Measurements from ENCODE around the gene MRPL40.

MRPL40 gene

DNA sequence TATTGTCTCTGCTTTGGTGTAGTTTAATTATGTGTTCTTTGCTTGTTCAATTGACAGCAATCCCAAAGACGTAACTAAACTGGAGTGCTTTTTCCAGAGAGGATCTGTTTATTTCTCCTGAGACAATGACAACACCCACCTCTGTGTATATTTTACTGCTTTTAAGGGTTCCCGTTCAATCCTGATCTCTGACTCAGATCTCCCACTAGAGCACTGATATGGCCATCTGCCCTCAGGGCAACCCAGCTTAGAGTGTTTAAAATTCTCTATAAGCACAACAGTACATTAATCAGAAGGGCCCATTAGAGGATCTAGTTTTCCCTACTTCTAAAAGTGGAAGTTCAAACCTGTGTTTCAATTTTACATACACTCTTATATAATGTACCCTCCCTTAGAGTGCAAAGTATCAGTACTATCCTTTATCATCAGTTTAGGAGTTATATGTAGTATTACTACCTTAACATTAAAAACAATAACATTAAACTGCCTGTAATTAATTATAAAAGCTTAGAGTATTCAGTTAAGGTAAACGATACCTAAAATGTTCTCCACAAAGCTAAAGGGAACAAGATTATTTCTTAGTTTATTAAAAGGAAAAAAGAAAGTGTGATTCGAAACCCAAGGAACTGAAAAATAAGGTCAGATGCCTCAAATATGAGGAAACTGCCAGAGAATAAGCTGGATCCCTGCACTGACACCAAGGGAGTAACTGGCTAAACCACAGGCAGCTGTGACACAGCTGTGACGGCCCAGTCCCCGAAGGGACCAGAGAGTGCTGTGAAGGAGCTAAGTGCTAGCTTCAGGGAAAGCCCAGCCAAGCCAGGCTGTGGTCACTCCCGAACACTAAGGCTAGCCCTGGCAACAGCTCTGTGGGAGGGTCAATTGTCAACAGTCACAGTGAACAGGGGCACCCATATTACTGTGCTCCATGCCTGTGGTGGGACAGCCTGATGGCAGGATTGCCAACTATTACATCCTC lies 31.4 kb downstream of the MRPL40 start:
- peak; percentile 52 for DNase-seq (ENCODE audit: low read depth)

DNA sequence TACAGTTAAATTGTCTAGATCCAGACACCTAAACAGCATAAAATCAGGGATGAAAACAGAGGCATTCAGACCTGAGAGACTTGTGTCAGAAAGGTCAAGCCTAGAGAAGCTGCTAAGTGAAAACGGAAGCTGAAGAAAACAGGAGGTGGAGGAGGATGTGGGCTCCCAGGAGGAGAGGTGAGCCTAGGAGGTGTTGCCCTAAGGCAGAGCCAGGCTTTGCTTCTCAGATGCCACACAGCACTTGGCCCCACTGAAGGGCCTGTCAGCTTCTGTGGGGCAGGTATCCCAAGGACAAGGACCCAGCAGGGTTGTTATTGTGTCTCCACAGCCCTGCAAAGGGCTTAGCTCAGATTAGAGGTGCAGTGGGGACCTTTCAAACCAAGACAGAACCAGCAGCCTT lies 32.2 kb downstream of the MRPL40 start:
- DNase-seq (ENCODE audit: low read depth) = no peak

DNA sequence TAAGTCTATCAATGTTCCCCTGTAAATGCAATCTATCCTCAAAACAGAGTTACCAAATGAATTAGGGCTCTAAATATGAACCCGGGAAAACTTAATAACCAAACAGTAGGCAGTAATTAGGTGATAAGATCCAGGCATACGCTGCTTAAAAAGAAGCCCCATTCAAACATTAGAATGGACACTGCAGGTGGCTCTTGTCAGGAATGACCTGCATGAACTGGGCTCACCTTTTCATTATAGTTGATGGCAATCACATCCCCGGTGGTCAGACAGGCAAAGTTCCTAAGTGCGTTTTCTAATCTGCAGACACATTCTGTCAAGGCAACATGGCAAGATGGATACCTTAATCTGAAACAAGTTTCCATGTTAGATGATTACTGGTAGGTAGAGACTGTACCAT lies 32.6 kb downstream of the MRPL40 start:
- no peak for DNase-seq (ENCODE audit: low read depth)

DNA sequence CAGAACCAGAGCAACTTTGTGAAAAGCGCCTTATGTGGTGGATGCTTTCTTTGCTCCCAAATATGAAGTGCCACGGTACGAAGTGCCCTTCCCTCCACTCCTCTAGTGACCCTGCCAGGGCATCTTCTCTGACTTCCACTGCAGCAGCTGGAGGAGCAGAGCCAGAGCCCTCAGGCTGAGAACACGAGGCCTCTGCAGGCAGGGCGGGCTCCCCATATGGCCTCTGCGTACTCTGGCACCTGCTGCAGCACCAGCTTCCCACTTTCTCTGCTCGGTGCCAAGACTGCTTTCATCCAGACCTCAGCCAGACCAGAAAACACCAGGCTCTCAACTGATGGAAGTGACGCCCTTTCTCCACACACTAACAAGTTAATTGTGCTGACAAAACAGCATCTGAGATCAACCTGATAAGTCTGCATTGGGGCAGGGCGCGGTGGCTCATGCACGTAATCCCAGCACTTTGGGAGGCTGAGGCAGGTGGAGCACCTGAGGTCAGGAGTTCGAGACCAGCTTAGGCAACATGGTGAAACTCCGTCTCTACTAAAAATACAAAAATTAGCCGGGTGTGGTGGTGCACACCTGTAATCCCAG lies 33.9 kb downstream of the MRPL40 start:
- DNase-seq (ENCODE audit: low read depth) = no peak

DNA sequence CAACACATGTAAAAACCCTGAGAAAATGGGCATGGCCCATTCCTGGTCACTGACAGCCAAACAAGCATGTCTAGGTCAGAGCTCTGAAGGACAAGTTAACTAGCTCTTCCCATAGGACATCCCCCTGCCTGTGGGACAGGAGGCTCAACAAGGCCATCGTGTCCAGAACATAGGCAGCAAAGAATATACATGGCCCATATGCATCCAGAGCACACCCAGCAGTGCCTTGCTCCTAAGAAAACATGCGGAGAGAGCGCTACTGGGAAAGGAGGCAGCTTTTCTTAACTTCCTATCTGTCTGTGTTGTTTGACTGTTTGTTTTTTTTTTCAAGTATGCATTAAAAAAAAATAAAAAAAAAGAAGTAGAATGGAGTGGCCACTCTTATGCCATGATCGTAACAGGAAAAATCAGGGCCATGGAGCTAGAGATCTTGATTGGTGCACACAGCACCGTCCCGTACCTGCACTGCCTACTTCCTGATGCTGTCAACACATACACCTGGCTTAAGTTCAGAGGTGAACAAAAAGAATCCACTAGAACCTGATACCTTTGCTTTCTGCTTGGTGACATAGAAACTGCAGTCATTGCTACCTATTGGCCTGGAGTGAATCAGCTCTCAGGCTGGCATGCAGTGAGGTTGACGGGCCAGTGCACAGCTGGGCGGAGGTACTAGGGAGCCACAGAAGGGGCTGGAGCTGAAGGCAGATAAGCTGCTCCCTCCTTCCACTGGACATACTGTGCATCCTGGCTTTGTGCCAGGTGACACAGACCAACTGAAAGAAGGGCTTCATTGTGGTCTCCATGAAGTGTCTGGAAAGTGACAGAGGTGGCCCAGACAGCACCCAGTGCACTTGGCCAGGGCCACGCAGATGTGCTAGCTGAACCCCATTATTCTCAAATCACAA lies 34.8 kb downstream of the MRPL40 start:
- no peak for DNase-seq (ENCODE audit: low read depth)

DNA sequence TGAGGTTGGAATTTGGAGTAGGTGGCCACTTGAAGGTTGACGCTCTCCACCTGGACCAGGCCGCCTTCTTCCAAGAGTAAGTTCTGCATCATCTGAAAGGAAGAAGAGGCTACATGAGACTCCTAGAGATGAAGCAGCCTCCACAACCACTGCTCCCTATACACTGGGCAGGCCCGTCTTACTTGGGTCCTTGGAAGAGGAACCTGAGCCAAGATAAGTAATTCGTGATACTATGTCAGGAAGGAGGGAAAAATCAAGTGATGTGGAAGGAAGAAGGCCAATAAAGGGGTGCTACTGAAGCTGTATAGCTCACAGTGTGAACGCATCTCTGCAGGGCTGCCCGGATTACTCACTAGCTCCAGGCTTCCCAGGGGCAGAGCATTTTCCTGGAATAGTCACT lies 35.6 kb downstream of the MRPL40 start:
- DNase-seq (ENCODE audit: low read depth) = no peak

DNA sequence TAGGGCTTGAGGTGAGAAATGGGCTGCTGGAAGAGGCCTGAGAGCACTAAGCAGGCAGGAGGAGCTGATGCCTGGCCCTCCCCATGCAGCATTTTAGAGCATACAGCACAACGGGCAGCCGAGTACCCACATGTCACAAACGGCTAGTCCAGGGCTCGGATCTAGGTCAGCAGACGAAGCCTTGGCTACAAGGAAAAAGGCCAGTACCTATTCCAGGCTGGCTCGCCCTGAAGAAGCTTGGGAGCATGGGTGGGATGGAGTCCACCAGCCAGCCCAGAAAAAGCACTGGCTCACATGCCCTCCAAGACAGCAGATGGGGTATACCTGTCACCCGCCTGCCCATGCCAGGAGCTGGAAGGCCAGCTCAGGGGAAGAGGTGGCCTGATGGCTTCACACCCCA lies 37.1 kb downstream of the MRPL40 start:
- no peak for DNase-seq (ENCODE audit: low read depth)

DNA sequence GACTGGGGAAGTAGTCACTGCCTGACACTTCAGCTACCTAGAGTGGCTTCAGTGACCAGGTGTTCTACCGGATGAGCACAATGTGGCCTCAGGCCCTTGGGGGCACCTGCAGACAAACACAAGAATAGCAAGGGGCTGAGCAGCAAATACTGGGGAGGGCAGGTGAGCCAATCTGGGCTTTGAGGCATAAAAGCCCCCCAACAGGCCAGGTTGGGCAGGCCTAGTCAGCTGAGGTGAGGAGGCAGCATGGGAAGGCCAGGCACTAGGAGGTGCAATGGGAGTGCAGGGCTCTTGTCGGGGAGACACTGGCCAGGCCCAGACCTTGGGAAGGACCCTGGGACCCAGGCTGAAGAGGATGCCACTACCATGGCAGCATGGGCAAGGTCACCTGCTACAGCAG lies 37.7 kb downstream of the MRPL40 start:
- no peak for DNase-seq (ENCODE audit: low read depth)

DNA sequence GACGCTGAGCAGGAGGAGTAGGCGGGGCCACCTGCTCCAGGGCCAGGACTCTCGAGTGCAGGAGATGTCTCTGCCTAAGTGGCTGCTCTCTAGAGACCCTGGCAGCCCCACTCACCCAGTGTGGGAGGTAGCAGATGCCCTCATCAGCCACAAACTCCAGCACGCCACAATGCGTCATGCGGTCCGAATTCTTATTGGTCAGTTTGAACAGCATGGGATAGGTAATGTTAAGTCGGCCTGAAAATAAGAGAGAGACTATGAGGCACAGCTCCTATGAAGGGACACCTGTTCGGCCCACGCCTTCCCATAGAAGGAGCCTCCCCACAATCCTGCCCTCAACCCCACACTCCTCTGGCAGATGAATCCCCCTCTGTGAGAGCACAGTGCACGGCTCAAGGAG lies 39.2 kb downstream of the MRPL40 start:
- DNase-seq (ENCODE audit: low read depth) = no peak

DNA sequence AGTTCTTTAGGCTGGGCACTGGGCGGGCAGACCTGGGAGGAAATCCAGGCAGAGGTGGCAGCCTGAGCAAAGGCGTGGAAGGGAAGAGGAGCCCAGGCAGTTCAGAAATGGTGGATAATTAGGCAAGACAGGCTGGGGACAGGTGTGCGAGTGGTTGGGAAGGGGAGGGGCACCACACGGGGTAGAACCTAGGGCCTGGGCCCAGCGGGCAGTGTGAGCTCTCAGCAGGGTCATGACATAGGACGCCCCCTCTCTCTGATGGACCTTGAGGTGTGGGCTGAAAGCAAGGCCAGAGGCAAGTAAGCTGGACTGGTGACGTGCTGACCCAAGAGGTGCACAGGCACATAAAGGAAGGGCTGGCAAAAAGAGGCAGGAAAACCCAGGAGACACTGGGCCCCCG lies 39.9 kb downstream of the MRPL40 start:
- no peak for DNase-seq (ENCODE audit: low read depth)

DNA sequence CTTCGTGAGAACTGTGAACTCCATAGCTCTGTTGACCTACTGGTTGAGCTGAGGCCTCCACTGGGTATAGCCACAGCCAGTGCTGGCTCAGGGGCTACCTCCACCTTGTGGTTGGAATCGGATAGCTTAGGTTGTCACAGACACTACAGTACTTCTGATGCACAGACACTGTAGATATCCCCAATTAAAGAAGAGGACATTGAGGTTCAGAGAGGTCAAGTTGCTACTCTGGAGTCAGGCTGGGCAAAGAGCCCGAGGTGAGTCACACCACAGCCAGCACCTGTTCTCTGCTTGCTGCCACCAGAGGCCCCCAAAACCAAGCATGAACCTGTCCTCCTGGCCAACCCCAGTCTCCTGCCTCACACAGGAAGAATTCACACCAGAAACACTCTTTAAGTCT lies 41.2 kb downstream of the MRPL40 start:
- no peak for DNase-seq (ENCODE audit: low read depth)

DNA sequence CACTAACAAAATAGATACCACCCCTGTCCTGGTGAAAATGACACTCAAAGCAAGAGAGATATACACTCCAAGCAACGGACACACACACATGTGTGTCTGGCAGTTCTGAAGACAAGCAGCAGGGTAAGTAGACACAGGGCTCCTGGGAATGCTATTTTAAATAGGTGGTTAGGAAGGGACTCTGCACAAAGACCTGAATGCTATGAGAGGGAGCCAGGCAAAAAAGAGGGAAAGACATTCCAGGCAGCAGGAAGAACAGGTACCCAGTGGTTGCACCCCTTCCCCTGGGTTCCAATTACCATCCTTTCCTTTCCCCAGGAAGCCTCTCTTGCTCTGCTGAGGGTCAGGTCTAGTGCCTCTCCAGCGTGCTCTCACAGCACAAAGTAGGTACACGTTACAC lies 43.7 kb downstream of the MRPL40 start:
- DNase-seq (ENCODE audit: low read depth) = no peak

DNA sequence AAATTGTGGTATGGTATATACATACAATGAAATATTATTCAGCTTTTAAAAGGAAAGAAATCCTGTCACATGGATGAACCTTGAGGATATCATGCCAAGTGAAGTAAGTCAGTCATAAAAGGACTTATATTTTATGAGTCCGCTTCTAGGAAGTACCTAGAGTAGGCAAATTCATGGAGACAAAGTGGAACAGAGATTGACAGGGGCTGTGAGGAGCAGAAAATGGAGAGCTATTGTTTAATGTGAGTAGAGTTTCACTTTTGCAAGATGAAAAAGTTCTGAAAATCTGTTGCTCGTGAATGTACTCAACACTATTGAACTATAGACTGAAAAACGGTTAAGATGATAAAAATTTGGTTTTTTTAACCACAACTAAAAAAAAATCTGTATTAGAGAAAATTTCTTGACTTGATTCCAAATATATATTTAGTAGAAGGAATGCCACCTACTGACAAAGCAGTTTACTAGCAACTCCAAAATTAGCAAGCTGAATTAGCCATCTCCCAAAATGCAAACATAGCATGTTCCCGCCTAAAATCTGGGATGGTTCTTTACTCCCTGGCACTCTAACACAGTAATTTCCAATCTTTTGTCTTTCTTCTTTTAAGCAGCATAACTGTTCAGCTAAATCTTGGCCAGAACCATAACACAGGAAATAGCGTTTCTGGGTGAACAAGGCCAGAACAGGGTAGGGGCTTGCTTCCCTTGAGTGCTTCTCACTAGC lies 45.1 kb downstream of the MRPL40 start:
- no peak for DNase-seq (ENCODE audit: low read depth)

DNA sequence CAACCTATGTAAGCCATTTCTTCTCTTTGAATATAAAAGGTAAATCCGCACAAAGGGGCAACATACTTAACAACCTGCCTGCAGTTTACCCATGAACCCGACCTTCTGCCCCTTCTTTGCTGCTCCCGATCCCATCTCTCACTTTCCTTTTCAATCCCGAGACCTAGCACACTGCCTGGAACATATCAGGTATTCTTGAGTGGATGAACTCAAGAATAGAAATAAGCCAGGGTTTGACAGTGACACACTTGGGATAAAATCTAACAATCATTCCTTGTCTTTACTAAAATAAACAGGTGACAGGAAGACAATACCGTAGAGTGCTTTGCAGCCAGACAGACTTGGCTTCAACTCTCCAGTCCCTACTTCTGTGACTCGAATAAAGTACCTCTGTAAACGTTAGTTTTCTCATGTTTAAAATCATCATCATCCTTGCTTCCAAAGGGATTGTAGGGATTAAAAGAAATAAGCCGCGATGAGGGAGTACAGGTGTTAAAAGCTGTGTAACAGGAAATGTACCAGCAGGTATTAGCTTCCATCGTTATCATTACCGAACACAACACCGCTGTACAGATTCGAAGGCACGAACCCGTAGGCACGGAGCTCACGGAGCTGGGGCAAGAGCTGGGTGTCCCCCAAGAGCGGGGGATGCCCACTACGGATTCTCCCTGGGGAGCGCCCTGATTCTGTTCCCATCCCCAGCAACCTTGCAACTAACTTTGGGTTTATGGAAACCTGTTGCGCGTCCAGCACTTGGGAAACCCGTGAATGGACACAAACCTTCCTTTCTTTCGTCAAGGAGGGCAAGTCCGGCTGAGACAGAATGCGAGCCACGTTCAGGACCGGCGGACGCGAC lies 45.9 kb downstream of the MRPL40 start:
- DNase-seq (ENCODE audit: low read depth) = no peak

DNA sequence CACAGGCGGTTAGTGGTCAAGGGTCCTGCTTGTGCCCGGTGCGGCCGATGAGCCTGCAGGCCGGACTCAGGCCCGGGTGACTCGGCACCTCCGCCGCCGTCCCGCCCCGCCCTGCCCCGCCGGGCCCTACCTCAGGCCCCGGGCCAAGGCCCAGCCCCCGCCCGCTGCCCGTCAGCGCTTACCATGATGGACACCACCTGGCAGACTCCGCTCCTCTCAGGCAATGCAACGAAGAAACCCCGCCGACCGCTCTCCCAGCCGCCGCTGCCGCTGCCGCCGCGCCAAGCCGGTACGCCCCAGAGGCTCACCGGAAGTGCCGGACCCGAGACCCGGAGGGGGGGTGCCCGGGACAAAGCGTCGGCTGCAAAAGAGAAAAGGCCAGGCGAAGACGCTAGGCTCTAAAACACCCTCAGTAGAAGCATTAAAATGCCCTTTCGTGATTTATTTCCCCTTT lies 46.6 kb downstream of the MRPL40 start, which contains the start of gene UFD1:
TSS of gene UFD1 (minus strand) at position 293 of the 454 bp plus-strand sequence. CDS start at position 185, 108 bp downstream.
- DNase-seq (ENCODE audit: low read depth) = peak; percentile 56

DNA sequence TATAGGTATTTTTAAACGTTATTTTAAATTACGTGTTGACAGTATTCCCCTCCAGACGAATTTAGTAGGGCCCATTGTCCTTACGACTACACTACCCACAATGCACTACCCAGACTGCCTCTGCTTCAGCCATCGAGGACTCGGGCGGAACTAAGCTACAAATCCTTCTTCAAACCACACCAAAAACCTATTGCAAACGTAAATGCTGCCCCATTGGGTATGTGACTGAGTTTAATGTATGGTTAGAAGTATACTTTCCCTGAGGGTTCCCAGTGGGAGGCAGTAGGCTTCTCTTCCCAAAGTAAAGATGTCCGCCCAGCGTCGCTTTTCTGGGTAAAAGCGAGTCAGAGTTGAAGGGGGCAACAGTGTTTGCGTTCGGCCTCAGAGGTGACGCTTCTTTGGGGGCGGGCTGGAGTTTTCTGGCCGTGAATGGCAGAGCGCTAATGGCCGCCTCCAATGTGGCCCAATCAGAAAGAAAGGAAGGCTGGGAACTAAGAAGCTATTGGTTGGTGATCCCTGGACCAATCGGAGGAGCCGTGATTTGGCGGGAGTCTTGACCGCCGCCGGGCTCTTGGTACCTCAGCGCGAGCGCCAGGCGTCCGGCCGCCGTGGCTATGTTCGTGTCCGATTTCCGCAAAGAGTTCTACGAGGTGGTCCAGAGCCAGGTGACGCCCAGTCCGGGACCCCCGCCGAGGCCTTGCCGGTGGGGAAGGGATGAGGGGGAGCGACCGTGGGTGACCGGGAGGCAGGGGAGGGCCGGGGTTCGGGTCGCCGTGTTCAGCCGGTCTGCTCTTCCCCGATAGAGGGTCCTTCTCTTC lies 47.2 kb downstream of the MRPL40 start, which contains the start of gene CDC45:
TSS of gene CDC45 (plus strand) at position 566 of the 818 bp plus-strand sequence. CDS start at position 615, 49 bp downstream.
- peak; percentile 98 for DNase-seq (ENCODE audit: low read depth)

DNA sequence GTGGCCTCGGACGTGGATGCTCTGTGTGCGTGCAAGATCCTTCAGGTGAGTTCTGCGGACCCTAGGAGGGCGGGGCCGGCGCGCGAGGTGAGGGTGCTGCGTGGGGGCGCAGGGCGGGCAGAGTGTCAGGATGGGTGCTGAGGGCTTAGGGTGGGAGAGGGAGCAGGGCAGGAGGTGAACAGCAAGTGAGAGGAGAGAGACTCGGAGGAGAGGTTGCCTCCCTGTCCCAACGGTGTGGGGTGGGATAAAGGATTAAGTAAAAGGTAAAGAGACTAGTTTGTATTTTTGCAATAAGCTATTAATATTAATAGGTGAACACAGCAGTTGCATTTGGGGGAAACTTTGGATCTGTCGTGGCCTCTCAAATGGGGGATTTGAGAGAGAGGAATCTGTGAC lies 47.8 kb downstream of the MRPL40 start:
- no peak for DNase-seq (ENCODE audit: low read depth)

DNA sequence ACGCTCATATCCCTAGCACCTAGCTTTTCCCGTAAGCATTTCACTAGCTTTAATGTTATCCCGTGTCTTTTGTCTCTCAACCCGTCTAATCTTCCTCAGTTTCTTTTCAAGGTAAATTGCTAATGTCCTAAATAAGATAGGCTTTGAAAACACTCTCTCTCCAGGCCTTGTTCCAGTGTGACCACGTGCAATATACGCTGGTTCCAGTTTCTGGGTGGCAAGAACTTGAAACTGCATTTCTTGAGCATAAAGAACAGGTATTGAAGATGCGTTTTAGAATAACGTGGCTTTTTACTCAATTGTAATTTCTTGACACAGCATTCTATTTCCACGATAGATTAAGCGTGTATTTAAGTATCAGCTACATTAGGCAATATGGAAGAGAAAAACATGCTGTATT lies 48.4 kb downstream of the MRPL40 start:
- DNase-seq (ENCODE audit: low read depth) = no peak

DNA sequence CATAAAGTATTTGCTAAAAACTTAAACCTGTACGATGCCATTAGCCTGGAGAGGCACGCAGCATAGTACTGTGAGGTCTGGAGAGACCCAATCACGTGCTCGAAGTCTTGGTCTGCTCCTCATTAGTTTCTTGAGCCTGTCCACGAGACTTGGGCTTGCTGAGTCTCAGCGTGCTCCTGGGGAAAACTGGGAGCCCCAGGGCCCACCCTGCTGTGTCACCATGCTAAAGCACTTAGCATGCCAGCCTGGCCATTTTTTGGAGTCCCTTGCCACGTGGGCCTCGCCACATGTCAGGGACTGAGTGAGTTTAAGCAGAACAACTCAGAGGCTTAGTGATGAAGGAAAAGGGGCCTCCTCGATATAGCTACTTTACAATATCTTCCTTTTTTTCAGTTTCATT lies 50.0 kb downstream of the MRPL40 start:
- DNase-seq (ENCODE audit: low read depth) = no peak
